HG03039 (cell line): ENCODE data around the gene POTEE.
"Not testable (repeated sequence)": the region's sequence is repeated elsewhere in the genome, so short reads cannot be mapped to it uniquely, and the experiment has no call there.

Experiments used
- ATAC-seq: cut with Tn5 transposase; IDR thresholded peaks from one replicate; pipeline ENCODE4 v1.9.1; 2021; ENCODE audit warnings: mild to moderate bottlenecking, moderate library complexity; ENCODE audit not compliant: unreplicated experiment

Gene POTEE

DNA sequence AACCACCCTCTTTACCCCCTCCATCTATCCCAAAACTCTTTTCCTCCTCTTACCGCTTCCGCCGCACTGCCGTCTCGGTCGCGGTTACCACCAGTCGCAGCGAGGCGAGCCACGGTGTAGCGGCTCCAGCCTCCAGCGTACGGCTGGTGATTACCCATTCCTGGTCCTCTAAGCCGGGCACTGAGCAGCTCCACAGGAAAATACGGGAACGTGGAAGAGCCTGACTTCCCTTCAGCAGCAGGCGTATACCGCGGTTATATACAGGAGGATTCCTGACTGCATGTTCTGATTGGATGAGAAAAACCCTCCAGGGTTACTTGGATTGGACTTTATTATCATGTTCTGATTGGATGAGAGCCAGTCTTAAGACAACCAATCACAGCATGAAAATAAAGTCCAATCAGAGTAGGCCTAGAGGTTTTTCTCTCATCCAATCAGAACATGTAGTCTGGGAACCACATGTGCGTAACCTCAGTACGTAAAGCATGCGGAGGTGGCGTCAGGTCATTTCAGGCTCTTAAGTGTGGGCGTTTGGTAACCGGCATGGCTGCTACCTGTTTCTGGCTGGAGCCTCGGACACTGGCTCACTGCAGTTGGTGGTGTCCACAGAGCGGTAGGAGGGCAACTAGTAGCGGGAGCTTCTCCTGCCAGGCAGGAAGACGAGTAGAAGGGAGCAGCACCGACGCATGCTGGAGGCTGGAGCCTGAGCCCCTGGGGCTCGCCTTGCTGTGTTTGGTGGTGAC is at the start of gene POTEE:
TSS of gene POTEE (plus strand) at position 507 of the 743 bp plus-strand sequence. CDS start 8,867 bp downstream, outside the sequence.
- ATAC-seq, result not testable (repeated sequence)

DNA sequence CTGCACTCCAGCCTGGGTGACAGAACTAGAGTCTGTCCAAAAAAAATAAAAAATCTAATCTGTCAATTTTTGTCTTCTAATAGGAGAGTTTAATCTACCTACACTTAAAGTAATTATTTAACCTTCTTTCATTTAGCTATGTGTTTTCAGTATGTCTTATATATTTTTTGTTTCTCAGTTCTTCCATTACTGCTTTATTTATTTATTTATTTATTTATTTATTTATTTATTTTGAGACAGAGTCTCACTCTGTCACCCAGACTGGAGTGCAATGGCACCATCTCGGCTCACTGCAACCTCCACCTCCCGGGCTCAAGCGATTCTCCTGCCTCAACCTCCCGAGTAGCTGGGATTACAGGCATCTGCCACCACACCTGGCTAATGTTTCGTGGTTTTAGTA is 43.8 kb upstream of the POTEE start:
- not testable (repeated sequence) for ATAC-seq

DNA sequence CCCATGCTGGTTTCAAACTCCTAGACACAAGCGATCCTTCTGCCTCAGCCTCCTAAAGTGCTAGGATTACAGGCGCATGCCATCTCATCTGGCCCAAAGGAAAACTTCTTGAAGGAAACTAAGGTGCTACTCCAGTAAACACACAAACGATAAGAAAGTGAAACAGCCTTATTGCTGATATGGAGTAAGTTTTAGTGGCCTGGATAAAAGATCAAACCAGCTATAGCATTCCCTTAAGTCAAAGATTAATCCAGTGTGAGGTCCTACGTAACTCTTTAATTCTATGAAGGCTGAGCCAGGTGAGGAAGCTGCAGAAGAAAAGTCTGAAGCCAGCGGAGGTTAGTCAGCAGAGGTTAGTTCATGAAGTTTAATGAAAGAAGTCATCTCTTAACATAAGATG is 40.8 kb upstream of the POTEE start:
- ATAC-seq, result no peak

DNA sequence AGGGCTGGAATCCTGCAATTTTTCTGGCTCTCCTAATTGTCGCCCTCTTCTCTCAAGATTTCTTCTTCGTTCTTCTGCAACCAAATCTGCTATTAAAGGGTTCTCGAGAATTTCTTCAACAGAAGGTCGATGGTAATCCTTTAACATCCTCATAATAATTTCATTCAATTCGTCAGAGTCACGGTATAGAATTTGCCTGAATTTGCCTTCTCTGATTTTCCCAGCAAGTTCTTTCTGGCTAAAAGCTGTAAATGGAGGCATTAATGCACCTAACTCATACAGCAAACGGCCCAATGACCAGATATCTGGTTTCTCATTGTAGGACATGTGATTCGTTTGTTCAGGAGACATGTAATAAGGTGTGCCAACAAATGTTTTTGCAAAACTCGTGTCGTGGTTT is 31.3 kb upstream of the POTEE start:
- not testable (repeated sequence) for ATAC-seq

DNA sequence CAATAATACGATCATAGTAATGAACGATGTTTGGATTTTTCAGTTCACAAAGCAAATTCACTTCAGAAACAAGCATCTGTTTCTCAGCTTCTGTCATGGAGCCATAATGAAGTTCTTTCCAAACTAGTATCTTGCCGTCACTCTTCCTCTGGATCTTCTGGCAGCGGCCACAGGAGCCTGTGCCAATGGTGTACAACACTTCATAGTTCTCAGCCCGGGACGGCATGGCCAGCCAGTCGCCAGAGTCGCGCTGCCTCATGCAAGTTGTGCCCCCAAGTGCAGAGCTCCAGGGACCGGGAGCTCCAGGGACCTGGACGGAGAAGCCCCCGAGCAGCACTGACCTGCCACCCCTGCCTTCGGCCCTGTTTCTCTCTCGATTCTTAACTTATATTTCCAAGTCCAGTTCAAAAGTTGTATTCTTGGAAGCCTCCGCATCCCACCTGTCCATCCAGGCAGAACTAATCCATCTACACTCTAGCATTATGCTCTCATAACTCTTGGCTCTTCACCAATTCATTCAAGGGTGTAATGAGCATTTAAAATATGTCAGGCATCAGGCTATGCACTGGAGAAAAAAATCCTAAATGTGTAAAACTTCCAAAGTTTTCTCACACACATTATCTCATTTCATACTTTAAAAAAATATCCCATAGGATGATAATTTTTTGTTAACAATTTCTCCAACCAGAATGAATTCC is 30.5 kb upstream of the POTEE start:
- not testable (repeated sequence) for ATAC-seq

DNA sequence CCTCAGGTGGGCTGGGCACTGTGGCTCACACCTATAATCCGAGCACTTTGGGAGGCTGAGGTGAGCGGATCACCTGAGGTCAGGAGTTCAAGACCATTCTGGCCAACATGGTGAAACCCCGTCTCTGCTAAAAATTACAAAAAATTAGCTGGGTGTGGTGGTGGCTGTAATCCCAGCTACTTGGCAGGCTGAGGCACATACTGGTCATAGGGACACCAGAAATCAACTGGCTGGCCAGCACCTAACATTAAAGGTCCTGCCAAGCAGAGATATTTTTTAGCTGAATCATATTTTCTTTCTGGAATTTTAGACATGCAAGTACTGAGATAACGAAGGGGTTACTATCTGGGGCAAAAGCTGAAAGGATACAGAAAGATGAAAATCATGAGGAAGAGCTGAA is 27.9 kb upstream of the POTEE start:
- ATAC-seq, result not testable (repeated sequence)

DNA sequence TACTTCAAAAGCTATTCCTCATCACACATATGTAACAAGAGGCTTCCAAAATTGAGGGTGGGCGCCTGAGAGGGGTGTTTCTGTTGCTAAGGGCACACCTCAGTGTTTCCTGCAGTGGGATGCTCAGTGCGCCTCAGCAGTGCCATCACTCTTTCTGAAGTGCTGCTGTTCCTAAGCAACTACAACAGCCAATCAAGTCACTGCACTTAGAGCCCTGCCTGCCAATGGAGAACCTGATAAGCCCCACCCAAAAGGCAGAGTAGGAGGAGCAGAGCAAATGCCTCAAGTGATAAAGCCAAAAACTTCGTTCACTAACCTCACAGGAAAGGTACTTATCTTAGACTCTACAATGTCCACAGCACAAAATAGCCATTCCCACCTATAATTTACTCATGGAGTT is 15.9 kb upstream of the POTEE start:
- ATAC-seq, result not testable (repeated sequence)

DNA sequence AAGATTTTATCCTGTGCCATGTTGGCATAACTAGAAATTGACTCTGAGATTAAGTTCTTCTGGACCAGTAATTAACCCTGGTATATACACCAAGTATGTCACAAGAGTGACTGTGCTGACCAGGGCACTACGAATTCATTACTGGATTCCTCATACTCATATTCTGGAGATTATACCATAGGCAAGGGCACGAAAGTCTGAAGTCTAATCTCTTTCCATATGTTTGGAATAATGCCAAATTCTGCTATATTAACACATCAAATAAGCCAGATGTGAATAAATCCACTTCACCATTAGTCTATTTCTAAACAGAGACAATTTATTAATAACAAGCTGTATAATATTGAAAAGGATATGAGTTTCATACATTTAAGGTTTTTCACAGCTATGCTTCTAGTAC is 13.2 kb upstream of the POTEE start:
- not testable (repeated sequence) for ATAC-seq

DNA sequence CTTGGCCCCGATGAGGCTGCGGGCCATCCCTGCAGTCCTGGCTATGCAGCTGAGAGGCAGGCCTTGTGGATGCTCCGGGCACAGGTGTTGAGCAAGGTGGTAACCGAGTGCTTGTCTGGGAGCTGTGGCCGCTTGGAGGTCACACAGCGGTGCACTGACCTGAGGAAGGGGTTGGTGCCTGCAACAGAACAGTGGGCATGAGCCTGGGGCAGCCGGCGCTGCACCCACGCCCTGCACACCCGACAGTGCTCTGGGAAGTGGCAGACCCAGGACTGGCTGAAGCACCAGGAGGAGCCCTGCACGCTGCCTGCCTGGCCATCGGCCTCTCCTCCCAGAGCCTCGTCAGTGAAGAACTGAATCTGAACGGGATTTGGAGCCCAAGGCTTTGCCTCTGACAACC is 8.2 kb upstream of the POTEE start:
- ATAC-seq, result no peak

DNA sequence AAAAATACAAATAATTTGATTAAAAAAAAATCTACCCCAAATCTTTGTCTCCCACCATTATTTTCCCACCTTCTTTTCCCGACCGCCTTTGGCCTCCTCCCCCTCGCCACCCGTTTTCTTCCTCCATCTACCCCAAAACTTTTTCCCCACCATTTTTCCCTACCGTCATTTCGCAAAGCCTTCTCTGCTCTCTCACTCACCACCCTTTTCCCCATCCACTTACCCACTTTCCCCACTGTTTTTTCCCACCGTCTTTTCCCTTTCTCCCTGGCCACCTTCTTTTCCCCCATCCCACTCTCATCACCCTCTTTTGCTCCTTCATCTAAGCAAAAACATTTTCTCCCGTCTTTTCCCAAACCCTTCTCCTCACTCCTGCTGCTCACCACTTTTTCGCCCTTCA is 1.5 kb upstream of the POTEE start:
- ATAC-seq, result not testable (repeated sequence)

DNA sequence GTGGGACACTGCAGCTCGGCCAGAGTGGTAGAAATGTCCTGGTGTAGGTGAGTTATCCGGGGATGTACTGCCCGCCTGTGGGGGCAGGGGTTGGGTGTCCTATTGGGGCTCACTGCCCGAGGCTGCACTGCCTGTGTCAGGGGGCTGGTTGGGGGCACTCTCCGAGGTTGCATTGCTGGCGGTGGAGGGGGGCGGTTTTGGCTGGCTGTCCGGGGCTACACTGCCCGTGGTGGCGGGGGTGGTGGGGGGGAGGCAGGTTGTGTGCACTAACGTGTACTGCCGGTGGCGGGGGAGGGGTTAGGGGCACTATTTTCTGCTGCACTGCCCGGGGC is 403 bp downstream of the POTEE start:
- ATAC-seq, result not testable (repeated sequence)

DNA sequence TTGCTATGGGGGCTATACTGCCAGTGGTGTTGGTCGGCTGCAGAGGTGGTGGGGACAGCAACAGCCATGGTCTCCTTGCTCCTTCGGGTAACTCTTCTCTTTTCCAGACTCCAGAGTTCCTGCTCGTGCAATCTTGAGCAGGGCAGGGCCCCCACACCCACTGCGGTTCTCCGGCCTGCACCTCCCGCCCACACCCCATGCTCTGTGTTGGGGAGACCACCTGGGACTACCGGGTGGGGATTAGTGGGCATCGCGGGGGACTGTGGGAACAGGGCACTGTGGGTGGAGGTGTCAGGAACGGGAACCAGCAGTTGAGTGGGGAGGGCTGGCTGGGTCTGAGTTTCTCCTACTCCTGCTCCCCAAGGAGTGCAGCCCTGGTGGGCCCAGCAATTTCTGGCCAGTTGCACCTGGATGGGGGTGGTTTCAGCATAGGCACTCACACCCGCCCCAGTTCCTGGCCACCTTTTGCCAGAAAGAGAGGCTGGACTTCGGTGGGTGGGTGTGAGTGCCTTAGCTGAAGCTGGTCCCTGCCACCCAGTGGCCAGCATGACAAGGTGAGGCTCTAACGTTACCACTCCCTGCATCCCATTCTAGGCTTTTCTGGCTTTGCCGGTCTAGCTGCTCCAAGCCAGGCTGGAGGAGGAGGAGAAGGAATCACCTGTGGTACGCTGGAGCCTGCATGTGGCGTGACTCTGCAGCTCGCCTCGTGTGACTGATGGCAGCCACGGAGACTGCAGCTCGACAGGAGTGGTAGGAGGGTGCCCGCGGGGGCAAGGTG is 1.3 kb downstream of the POTEE start:
- ATAC-seq, result not testable (repeated sequence)

DNA sequence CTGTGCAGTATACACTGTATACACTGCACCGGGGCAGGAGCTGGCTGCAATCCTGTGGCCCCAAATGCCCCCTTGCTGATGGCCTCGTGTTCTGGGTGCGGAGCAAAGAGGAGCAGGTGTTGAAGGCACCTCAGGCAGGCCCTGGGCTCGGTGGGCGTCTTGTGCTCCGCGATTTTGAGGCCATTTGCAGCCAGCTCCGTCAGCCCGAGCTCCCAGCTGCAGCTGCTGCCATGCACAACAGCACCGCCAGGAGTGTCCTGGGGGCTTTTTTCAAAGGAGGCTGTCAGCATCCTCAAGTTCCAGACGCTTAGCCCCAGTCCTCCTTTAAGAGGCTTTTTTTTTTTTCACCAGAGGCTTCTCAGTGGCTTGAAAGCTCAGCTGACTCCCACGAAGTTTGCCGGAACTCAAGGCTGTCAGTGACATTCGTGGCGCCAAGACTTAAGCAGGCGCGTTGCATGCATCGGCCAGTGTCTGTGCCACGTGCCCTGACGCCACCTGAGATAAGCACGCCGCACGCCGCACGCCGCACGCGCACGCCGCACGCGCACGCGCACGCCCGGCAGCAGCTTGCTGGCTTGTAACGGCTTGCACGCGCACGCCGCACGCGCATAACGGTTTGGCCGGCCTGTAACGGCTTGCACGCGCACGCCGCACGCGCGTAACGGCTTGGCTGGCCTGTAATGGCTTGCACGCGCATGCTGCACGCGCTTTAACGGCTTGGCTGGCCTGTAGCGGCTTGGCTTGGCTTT is 8.1 kb downstream of the POTEE start:
- ATAC-seq, result not testable (repeated sequence)

DNA sequence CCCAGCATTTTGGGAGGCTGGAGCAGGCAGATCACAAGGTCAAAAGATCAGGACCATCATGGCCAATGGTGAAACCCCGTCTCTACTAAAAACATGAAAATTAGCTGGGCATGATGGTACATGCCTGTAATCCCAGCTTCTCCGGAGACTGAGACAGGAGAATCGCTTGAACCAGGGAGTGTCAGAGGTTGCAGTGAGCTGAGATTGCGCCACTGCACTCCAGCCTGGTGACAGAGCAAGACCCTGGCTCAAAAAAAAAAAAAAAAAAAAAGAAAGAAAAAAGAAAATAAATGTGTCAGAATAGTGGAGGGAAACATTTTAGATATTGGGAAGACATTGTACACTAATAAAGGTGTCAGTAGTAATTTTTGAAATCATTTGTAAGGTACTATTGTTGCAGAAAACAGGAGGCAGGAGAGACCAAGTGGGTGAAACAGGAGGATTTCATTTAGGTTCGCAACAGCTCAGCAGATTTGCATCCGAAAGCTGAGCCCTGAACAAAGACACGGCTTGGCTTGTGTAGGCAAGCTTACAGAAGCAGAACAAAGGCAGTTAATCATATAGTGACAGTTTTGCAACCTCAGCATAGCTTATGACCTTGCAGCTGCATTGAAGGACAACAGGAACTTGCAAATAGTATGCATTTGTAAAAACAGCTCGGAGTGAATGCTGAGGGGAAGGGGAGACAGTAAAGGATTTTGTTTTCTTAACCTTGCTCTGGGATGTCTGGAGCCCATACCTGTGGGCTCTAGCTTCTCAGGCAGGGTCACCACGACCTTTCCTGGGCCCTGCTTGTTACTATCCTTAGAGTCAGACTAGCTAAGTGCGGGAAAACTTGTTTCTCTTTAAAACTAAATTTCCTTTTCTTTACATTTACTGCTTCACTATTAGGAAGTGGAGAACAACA is 26.5 kb downstream of the POTEE start:
- not testable (repeated sequence) for ATAC-seq
